ENCODE results near the gene TPRX2.
"Not testable (repeated sequence)": the region's sequence is repeated elsewhere in the genome, so short reads cannot be mapped to it uniquely, and the experiment has no call there.

DNA sequence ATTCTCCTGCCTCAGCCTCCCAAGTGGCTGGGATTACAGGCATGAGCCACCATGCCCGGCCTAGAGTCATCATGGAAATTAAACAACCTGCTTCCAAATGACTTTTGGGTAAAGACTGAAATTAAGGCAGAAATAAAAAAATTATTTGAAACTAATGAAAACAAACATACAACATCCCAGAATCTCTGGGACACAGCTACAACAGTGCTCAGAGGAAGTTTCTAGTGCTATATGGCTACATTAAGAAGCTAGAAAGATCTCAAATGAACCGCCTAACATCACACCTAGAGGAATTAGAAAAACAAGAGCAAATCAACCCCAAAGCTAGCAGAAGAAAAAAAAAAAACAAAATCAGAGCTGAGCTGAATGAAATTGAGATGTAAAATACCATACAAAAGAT lies 51.2 kb downstream of the TPRX2 start:
- not testable (repeated sequence) for TF ChIP-seq EP300 (conservative IDR thresholded peaks at IDR 0.05; ENCODE audit: poor library complexity, severe bottlenecking); POLR2AphosphoS5 (IDR thresholded peaks at IDR 0.05); EZH2 (IDR thresholded peaks at IDR 0.05; ENCODE audit: borderline replicate concordance, insufficient read depth, low read length, poor library complexity, severe bottlenecking); REST (IDR thresholded peaks at IDR 0.05; ENCODE audit: borderline replicate concordance); RAD21 (conservative IDR thresholded peaks at IDR 0.05); TAF1 (IDR thresholded peaks at IDR 0.05; ENCODE audit: low read depth)
- TF ChIP-seq, protein P1, sequence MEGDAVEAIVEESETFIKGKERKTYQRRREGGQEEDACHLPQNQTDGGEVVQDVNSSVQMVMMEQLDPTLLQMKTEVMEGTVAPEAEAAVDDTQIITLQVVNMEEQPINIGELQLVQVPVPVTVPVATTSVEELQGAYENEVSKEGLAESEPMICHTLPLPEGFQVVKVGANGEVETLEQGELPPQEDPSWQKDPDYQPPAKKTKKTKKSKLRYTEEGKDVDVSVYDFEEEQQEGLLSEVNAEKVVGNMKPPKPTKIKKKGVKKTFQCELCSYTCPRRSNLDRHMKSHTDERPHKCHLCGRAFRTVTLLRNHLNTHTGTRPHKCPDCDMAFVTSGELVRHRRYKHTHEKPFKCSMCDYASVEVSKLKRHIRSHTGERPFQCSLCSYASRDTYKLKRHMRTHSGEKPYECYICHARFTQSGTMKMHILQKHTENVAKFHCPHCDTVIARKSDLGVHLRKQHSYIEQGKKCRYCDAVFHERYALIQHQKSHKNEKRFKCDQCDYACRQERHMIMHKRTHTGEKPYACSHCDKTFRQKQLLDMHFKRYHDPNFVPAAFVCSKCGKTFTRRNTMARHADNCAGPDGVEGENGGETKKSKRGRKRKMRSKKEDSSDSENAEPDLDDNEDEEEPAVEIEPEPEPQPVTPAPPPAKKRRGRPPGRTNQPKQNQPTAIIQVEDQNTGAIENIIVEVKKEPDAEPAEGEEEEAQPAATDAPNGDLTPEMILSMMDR (IDR thresholded peaks at IDR 0.05; ENCODE audit: poor library complexity, severe bottlenecking) = not testable (repeated sequence)
